ENCODE results near the gene CLCA2.

The CLCA2 gene

GRCh38 chr1:86423873-86424272 lies at the start of gene CLCA2:
Gene CLCA2, plus strand, starts transcription at chr1:86424171. Its CDS starts 77 bp downstream, at chr1:86424248.
- no peak for DNase-seq

- no peak for DNase-seq
Observed at GRCh38 chr1:86375688-86376087, 48.3 kb upstream of the CLCA2 start.

DNA sequence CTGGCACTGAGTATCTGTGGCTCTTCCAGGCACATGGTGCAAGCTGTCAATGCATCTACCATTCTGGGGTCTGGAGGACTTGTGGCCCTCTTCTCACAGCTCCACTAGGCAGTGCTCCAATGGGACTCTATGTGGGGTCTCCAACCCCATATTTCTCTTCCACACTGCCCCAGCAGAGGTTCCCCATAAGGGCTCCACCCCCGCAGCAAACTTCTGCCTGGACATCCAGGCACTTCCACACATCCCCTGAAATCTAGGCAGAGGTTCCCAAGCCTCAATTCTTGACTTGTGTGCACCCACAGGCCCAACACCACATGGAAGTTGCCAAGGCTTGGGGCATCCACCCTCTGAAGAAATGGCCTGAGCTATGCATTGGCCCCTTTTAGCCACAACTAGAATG lies 46.6 kb upstream of the CLCA2 start:
- DNase-seq: no peak

DNA sequence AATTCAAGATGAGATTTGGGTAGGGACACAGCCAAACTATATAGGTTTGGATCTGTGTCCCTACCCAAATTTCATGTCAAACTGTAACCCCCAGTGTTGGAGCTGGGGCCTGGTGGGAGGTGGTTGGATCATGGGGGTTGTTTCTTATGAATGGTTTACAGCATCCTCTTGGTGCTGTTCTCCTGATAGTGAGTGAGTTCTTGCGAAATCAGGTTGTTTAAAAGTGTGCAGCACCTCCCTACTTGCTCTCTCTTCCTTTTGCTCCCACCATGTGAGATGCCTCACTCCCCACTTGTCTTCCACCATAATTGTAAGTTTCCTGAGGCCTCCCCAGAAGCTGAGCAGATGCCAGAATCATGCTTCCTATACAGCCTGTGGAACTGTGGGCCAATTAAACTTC lies 45.2 kb upstream of the CLCA2 start:
- no peak for DNase-seq

DNA sequence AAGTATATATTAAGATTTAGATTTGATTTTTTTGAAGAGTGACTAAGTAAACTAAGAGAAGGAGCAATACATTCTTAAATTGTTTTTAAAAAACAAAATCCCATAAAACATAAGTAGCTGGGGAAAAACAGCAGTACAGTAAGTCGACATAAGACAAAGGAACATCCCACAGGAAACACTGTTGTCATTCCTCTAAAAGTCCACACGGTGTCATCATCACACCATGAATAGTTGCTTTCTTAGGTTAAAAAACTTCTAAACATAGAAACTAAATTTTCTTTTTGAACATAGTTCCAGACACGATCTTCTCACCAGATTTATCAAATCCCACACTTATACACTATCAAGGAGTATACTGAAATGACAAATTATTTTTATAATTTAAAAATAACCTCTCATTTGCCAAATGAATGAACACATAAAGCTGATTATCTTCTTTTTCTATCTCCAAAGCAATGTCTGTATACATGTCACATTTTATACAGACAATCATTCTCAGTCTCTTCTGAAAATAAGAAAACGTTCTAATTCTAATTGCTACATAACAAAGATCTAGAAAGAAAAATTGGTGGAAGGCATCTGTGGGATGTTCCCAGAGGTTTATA lies 43.6 kb upstream of the CLCA2 start:
- DNase-seq: peak; percentile 53

GRCh38 chr1:86381223-86381622 lies 42.7 kb upstream of the CLCA2 start:
- DNase-seq: no peak

GRCh38 chr1:86382878-86383277 lies 41.1 kb upstream of the CLCA2 start:
- DNase-seq: no peak

DNA sequence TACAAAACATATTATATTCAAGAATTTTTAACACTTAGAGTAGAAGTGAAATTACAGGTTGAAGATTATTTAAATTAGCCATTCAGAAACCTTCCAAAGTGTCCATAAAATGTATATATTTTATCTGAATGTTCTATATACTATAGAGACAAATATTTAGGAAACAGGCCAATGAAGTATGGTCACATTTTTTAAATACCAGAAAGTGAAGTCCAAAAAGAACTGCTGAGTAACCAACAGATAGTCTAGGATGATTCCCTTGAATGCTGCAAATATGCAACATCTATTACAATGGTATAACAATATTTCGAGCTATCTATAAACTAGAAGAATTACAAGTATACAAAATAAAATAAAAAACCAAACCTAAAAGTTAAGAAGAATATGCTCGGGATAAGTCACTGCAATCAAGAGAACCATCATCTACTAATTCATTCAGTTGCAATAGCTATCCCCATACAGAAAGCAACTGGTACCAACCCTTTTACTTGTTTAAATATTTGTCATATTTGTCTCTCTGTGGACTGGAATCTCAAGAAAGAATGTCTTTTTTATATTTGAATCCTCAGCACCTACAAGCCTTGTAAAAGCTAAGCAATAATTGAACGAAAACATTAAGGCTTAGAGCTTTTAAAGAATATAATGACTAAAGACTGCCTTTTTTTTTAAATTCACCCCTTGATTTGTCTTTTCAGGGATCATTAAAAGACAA lies 35.9 kb upstream of the CLCA2 start:
- DNase-seq: no peak

GRCh38 chr1:86388777-86389176 lies 35.2 kb upstream of the CLCA2 start:
- DNase-seq: no peak

DNA sequence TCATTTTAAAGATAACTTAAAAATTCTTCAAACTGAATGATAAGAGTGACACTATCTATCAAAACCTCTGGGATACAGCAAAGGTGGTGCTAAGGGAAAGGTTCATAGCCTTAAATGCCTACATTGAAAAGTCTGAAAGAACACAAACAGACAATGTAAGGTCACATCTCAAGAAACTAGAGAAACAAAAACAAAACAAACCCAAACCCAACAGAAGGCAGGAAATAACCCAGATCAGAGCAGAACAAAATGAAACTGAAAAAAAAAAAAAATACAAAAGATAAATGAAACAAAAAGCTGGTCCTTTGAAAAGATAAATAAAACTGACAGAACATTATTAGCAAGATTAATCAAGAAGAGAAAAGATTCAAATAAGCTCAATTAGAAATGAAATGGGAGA lies 34.7 kb upstream of the CLCA2 start:
- DNase-seq: no peak

DNA sequence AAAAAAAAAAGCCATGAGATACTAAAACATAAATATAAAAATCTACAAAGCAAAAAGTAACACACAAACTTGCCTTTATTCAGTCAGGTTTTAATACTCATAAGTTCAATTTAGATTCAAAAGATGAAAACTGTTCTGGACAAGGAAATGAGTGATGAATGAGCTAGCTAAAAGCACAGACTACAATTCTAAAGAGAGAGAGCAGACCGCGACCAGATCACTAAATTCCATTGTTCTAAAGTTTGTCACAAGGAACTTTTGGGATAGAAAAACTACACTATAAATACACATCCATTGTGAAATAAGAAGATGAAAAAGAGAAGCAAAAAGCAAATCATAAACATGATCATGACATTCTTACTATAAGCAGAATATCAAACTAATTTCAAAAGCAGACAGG lies 29.6 kb upstream of the CLCA2 start:
- DNase-seq: no peak

- DNase-seq: peak; percentile 85
Observed at GRCh38 chr1:86395751-86396497, 28.0 kb upstream of the CLCA2 start, which contains the start of gene ODF2L. Gene ODF2L, minus strand, starts transcription at chr1:86396323. Its CDS starts 9,296 bp downstream, at chr1:86387027.

DNA sequence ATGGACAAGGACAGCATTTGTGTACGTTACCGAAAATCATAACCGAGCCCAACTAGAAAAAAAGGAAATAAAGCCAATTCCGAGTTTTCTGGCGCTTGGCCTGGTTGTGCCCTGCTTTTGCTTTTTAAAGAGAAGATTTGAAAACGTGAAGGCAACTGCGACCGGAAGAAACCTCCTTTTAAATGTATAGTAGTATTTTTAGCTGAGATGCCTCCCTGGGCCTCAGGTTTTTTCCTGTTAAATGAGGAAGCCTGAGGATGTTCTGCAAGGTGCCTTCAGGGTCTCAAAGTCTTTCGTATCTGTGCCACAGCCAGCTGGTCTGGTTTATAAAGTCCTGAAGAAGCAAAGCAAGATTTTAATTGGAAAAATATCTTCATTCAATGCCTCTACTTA lies 27.5 kb upstream of the CLCA2 start:
- no peak for DNase-seq

- no peak for DNase-seq
Observed at GRCh38 chr1:86409416-86410021, 14.5 kb upstream of the CLCA2 start.

DNA sequence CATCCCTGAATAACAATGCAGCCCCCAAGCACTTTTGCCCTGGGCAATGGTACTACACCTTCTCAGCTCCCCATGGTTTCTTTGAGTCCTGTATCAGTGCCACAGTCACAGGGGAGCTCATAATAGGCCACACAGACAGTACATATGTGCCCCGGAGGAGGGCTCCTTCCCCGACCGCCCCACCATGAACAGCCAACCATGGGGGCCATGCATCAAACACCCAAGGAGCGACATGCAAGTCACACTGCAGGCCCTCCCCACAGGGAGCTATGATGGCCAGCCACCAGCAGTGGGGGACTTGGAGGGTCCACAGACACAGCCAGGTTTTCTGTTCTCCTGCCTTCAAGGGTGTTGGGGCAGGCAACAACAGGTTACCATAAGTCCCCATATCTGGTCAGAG lies 13.1 kb upstream of the CLCA2 start:
- DNase-seq: no peak

- DNase-seq: no peak
Observed at GRCh38 chr1:86416343-86416742, 7.6 kb upstream of the CLCA2 start.

GRCh38 chr1:86419277-86419903 lies 4.6 kb upstream of the CLCA2 start:
- DNase-seq: no peak

DNA sequence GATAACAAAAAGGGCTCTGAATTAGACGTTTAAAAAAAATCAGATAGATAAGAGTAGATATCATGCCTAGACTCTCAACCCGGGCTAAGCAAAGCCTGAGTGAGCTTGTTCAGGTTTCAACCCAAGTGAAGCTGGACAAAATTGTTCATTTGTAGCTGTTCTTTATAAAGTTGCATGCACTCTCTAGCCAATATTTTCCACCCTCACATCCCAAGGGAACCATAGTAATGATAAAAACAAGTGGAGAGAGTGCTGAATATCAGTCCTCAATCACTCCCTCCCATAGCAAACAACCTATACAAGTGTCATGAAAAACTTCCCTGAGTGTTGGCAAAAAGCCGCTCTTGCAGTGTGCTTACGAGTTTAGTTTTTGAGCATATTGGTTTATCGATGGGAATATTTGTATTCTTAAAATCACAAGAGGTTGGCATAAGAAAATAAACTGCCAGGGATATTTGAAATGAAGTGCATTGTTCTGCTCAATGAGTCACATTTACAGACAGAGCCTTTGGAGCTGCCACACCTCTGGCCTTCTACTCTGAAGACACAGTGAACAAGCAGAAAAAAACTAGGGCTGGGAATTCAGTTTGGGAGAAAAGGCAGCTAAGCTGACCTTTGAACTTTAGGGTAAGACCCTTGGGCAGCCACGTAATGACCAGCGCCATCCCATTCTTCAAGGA lies 2.2 kb upstream of the CLCA2 start:
- DNase-seq: no peak

DNA sequence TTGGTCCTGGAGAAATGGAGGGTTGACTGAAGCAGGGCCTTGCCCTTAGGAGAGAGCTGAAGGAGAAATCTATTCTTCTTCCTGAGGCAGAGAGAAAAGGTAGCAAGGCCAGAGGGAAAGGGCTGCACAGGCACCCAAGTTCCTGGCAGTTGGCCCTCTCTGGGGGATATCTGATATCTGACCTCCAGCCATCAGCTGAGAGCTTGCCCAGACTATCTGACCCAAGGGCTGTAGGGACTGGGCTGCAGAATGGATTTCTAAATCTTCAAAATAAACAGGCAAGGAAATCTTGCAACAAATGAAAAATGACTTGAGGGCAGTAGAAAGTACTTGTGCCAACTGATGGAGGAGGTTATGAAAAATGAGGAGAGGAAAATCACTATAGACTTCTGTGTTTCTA lies 498 bp upstream of the CLCA2 start:
- DNase-seq: no peak

DNA sequence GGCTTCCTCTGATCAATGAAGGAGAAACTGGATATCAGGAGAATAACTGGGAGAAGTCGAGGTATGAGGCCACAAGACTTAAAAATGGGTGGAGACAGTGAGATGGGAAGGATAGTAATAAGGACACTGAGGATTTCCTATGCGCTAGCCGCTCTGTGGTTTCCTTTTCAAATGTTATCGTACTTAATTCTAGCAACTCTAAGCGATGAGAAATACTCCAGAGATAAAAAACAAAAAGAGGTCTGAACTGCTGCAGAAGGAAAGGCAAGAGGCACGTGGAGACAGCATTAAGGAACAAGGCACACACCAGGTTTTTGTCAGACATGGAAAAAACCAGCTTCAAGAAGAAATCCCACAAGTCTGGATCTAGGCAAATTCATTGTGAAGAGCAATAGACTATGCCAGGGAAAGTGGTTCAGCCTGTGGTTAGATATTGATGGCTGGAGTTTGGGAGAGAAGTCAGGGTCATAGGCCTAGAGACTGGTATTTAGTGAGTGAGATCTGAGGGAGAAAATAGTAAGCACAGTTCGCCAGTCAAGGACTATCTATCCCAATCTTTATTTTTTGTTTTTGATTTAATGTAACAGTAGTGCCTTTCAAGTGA lies 5.3 kb downstream of the CLCA2 start:
- no peak for DNase-seq

- no peak for DNase-seq
Observed at GRCh38 chr1:86429835-86430234, 5.9 kb downstream of the CLCA2 start.

DNA sequence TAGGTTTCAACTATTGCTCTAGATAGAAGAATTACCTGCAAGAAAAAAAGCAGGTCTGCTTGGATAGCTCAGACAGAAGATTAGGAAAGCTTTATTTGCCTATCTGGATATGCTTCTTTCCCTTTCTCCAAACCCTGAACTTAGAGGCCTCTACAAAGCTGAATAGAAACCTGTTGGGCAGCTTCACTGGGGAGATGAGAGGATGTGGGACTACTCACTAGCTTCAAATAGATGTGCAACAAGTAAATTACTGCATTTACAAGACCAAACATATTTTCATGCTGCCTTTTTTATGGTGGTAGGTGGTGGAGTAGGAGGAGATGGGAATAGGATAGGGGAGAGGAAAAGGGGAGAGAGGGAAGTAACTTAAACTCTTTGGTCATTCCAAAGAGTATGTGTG lies 6.4 kb downstream of the CLCA2 start:
- no peak for DNase-seq

Measured in NCI-H1092 treated with DMSO at 0.1 percent for 48 hours (cell line).